OCI-LY3 (cell line): ENCODE data around the gene EPAS1.

ENCODE experiments used
- CTCF ChIP-seq: fragments of 200-600, 300-600 bp; sonication (generic); IDR thresholded peaks from 2 replicates; pipeline ENCODE4 v1.5.1; 2014; ENCODE audit warnings: antibody characterized with exemption, low read length, low read depth
- EZH2phosphoT487 ChIP-seq: fragments of 200-600 bp; shearing (Covaris generic); IDR thresholded peaks from 2 replicates; pipeline ENCODE4 v1.6.1; 2018; ENCODE audit warnings: antibody characterized with exemption, mixed run types, low read depth

GRCh38 chr2:46256563-46257142, 40.6 kb upstream of the EPAS1 start:
- no peak for TF ChIP-seq CTCF
- TF ChIP-seq EZH2phosphoT487, result no peak
